ENCODE measurements around the gene RAB31.

GRCh38 chr18:9910071-9910470, 202.0 kb downstream of the RAB31 start:
- TF ChIP-seq CTCF (IDR thresholded peaks at IDR 0.05) (no peak), REST (IDR thresholded peaks at IDR 0.05; ENCODE audit: insufficient read depth in 1 of 2, low read depth in 2 of 2, low read length in 1 of 2) (no peak), POLR2AphosphoS5 (IDR thresholded peaks at IDR 0.05; ENCODE audit: low read depth, low read length) (no peak)
